Measurements from ENCODE around the gene NDUFS2.

Gene NDUFS2

DNA sequence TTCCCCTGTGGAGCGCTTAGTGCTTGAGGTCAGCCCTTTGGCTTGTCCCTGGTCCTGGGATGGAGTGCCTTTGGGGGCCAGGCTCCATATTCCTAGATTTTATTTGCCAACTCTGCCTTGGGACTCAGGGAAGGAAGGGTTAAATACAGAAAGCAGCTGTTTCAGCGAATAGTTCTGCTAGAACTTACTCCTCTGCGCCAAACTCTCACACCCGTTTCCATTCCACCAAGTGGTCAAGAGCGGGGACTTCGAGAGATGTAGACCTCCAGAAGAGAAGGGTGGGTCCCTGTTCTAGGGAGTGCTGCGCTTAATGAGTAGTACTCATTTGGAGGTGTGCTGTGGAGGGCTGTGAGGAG lies 23.0 kb downstream of the NDUFS2 start:
- Histone ChIP-seq H4K20me1 (ENCODE audit: insufficient read depth, low read length) (no peaks in the 10 kb centered on the region), H3K9me2 (ENCODE audit: low read depth, low read length) (no peaks in the 10 kb centered on the region), H3K9me3 (ENCODE audit: low read length) (no peaks in the 10 kb centered on the region), H3K4me3 (ENCODE audit: low read depth, low read length, poor library complexity, severe bottlenecking) (peak overlapping the region; percentile 2), H3K79me2 (ENCODE audit: insufficient read depth, low read length) (no peaks in the 10 kb centered on the region), H3K4me2 (ENCODE audit: low read length) (peak overlapping the region; percentile 40), H3K27ac (ENCODE audit: low read depth, low read length, poor library complexity, severe bottlenecking) (no peak overlapping the region), H3F3A (ENCODE audit: insufficient read depth, low read length) (no peaks in the 10 kb centered on the region), H3K27me3 (ENCODE audit: insufficient read depth, low read length) (no peaks in the 10 kb centered on the region), H2AFZ (ENCODE audit: low read length) (peak overlapping the region; percentile 15; the same call in 1 of the 2 replicates), H3K4me1 (ENCODE audit: insufficient read depth, low read length, severe bottlenecking) (peaks cover 24% of the 10 kb centered on the region), H3K36me3 (ENCODE audit: insufficient read depth, low read length) (peaks cover 24% of the 10 kb centered on the region), H3K9ac (ENCODE audit: low read length) (no peak overlapping the region; the same call in 1 of the 2 replicates)
- no peak for TF ChIP-seq EZH2 (IDR thresholded peaks at IDR 0.05; ENCODE audit: borderline replicate concordance, low read length)
- TF ChIP-seq, protein P1, sequence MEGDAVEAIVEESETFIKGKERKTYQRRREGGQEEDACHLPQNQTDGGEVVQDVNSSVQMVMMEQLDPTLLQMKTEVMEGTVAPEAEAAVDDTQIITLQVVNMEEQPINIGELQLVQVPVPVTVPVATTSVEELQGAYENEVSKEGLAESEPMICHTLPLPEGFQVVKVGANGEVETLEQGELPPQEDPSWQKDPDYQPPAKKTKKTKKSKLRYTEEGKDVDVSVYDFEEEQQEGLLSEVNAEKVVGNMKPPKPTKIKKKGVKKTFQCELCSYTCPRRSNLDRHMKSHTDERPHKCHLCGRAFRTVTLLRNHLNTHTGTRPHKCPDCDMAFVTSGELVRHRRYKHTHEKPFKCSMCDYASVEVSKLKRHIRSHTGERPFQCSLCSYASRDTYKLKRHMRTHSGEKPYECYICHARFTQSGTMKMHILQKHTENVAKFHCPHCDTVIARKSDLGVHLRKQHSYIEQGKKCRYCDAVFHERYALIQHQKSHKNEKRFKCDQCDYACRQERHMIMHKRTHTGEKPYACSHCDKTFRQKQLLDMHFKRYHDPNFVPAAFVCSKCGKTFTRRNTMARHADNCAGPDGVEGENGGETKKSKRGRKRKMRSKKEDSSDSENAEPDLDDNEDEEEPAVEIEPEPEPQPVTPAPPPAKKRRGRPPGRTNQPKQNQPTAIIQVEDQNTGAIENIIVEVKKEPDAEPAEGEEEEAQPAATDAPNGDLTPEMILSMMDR (IDR thresholded peaks at IDR 0.05; ENCODE audit: low read length) = no peak

DNA sequence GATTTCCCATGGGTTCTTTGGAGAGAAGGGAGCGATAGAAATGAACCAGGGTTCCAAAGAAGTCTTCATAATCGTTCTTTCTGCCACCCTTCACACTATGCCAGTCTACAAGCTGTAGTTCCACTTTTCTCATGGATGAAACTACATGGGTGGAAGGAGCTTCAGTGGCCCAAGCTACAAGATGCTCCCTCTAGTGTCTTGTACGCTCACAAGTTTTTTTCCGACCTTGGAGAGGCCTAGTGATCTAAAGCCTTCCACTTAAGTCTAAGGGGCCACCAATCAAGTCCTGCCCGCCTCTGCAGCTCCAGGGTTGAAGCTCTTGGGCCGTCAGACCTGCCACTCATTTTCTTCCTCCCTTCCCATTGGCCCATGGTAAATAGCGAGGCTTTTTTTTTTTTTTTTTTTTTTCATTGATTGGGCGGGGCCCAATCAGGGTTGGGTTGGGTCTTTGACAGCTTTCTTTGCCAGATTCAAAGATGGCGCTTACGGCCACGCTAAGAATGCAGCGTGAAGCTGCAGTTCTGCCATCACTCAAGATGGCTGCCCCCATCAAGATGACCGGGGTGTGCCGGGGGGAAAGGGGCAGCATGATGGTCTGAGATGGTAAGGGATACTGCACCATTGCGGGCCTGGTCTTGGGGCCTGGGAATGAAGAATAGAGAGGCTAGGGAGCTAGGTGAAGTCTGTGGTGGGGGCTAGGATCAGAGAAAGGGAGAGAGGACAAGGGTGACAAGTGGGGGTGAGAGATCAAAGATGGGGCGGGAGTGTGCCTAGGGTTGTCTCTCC lies 23.6 kb downstream of the NDUFS2 start, which contains the start of gene TOMM40L:
Gene TOMM40L, plus strand, starts transcription at position 527 of the 786 bp plus-strand sequence. CDS start 430 bp downstream, outside the sequence.
- Histone ChIP-seq H3K79me2 (ENCODE audit: insufficient read depth, low read length) (no peaks in the 10 kb centered on the region), H3K36me3 (ENCODE audit: insufficient read depth, low read length) (peaks cover 30% of the 10 kb centered on the region), H3K4me2 (ENCODE audit: low read length) (peak within 1 kb of the TSS; percentile 87), H3K27me3 (ENCODE audit: insufficient read depth, low read length) (no peaks in the 10 kb centered on the region), H3K9me2 (ENCODE audit: low read depth, low read length) (no peaks in the 10 kb centered on the region), H2AFZ (ENCODE audit: low read length) (peak within 1 kb of the TSS; percentile 15; the same call in 1 of the 2 replicates), H3F3A (ENCODE audit: insufficient read depth, low read length) (no peaks in the 10 kb centered on the region), H3K4me1 (ENCODE audit: insufficient read depth, low read length, severe bottlenecking) (peaks cover 24% of the 10 kb centered on the region), H3K9ac (ENCODE audit: low read length) (peak within 1 kb of the TSS; percentile 77), H4K20me1 (ENCODE audit: insufficient read depth, low read length) (no peaks in the 10 kb centered on the region), H3K27ac (ENCODE audit: low read depth, low read length, poor library complexity, severe bottlenecking) (peak within 1 kb of the TSS; percentile 28), H3K4me3 (ENCODE audit: low read depth, low read length, poor library complexity, severe bottlenecking) (peak within 1 kb of the TSS; percentile 74), H3K9me3 (ENCODE audit: low read length) (no peaks in the 10 kb centered on the region)
- no peak for TF ChIP-seq EZH2 (IDR thresholded peaks at IDR 0.05; ENCODE audit: borderline replicate concordance, low read length)
- TF ChIP-seq, protein P1 (IDR thresholded peaks at IDR 0.05; ENCODE audit: low read length) = peak; percentile 67

DNA sequence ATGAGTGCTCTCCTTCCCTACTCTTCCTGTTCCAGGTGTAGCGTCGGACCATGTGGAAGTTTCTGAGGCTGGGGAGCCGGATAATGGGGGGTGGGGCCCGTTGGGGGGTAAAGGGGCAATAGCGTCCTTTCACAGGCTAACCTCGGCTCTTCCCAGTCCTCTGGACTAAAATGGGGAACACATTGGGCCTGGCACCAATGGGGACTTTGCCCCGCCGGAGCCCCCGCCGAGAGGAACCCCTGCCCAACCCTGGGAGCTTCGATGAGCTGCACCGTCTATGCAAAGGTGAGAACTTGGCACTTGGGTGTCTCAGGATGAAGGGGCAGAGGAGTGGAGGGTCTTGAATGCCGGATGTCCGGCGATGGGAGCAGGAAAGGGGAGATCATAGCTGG lies 24.1 kb downstream of the NDUFS2 start:
- Histone ChIP-seq H3K9me2 (ENCODE audit: low read depth, low read length) (no peaks in the 10 kb centered on the region), H2AFZ (ENCODE audit: low read length) (no peak overlapping the region), H3K4me2 (ENCODE audit: low read length) (peak overlapping the region; percentile 87), H3K4me1 (ENCODE audit: insufficient read depth, low read length, severe bottlenecking) (peaks cover 24% of the 10 kb centered on the region), H3K9me3 (ENCODE audit: low read length) (no peaks in the 10 kb centered on the region), H3K27ac (ENCODE audit: low read depth, low read length, poor library complexity, severe bottlenecking) (peak overlapping the region; percentile 28), H3K27me3 (ENCODE audit: insufficient read depth, low read length) (no peaks in the 10 kb centered on the region), H3K36me3 (ENCODE audit: insufficient read depth, low read length) (peaks cover 32% of the 10 kb centered on the region), H3F3A (ENCODE audit: insufficient read depth, low read length) (no peaks in the 10 kb centered on the region), H4K20me1 (ENCODE audit: insufficient read depth, low read length) (no peaks in the 10 kb centered on the region), H3K4me3 (ENCODE audit: low read depth, low read length, poor library complexity, severe bottlenecking) (peak overlapping the region; percentile 74), H3K9ac (ENCODE audit: low read length) (peak overlapping the region; percentile 77), H3K79me2 (ENCODE audit: insufficient read depth, low read length) (no peaks in the 10 kb centered on the region)
- TF ChIP-seq, protein P1 (IDR thresholded peaks at IDR 0.05; ENCODE audit: low read length) = no peak
- no peak for TF ChIP-seq EZH2 (IDR thresholded peaks at IDR 0.05; ENCODE audit: borderline replicate concordance, low read length)
